ENCODE results near the gene RIC8B. TPM values are rescaled to one million over a fixed set of nuclear protein-coding genes. Genes with fewer than 3 reads are reported as not detected.

RIC8B gene
- total and polyA plus RNA-seq, 2 of the 8 experiments (the other 6 are each of a cell fraction or from before 2014, with no cell fraction given): 8.2 to 25.3 TPM

DNA sequence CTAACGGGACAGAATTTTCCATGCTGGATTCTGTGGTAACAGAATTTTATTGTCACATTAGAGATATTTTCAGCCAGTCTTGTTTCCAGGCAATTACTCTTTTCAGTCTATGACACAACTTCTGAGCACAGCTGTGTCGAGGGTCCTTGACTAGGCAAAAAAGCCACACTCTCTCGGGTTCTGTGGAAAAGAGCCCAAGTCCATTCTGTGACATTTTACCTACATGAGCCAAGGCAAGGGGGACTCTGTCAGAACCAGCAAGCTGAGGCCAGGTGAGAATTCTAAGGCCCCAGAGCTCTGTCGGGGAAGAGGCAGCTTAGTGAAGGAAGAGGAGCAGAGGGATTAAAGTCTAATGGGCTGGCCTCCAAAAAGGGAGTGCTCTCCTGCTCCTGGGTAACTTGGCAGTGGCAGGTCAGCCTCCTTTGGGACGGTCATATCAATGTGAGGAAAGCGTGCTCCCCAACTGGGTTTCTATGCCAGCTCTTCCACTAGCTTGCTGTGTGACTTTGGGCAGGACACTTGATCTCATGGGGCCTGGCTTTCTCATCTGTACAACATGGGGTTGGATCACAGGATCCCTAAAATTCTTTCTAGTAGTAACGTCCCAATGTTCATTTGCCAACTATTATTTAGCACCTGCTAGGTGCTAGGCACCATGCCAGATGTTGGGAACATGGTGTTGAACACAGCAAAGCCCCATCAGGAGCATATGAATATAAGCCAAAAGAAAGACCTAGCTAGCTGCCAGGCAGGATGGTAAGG, 16.0 kb upstream of the RIC8B start:
- no peak overlapping the region for H2BK120ac ChIP-seq (replicated peaks; ENCODE audit: low read depth, low read length)
- H3K9ac ChIP-seq (replicated peaks in 1 of 4; ENCODE audit: extremely low read depth in 1 of 4, low read depth in 3 of 4, low read length in 3 of 4): no peak overlapping the region
- 0 out of 2 replicates have a peak overlapping the region, but pooled peaks have one; percentile 31 for H2BK15ac ChIP-seq (ENCODE audit: low read length)
- no peak overlapping the region for H2AFZ ChIP-seq (ENCODE audit: low read length)
- no peak overlapping the region for H4K91ac ChIP-seq (replicated peaks; ENCODE audit: insufficient read length, low read length)
- FAIRE-seq (no peak), DNase-seq (ENCODE audit: low read depth in 1 of 2, low spot score in 2 of 2) (no peak)
- H3K79me2 ChIP-seq (ENCODE audit: control insufficient read depth in 1 of 2, insufficient read depth in 2 of 2, low read length in 2 of 2): no peaks in the 10 kb centered on the region
- no peak overlapping the region for H2BK5ac ChIP-seq (ENCODE audit: low read depth, low read length)
- H2BK12ac ChIP-seq (ENCODE audit: low read depth, low read length): no peak overlapping the region
- ChIA-PET POLR2A (ENCODE audit: partially characterized antibody) (interaction anchor here (0.9 to 1.1 kb wide), 2 partner anchors 10 to 16 kb away, joined by 3 to 4 read pairs; partner anchors contain the start of gene RIC8B), CTCF (ENCODE audit: partially characterized antibody) (interaction anchor here (0.7 to 1.2 kb wide), 4 partner anchors 10 to 49 kb away, joined by 3 to 4 read pairs (median 3); no protein-coding TSS in a partner anchor)
- no peaks in the 10 kb centered on the region for H3K9me3 ChIP-seq (ENCODE audit: insufficient read depth in 2 of 2, low read depth in 1 of 2, low read length in 1 of 2)
- no peak overlapping the region for H3K27ac ChIP-seq (ENCODE audit: low read depth, low read length)
- H3K4me1 ChIP-seq (replicated peaks in 1 of 4; ENCODE audit: control insufficient read depth in 3 of 4, insufficient read depth in 4 of 4, low read length in 3 of 4): peaks cover 0 to 12% (median 9%) of the 10 kb centered on the region in 4 experiments; a peak in 6 of 7 replicates
- TF ChIP-seq, protein P1, sequence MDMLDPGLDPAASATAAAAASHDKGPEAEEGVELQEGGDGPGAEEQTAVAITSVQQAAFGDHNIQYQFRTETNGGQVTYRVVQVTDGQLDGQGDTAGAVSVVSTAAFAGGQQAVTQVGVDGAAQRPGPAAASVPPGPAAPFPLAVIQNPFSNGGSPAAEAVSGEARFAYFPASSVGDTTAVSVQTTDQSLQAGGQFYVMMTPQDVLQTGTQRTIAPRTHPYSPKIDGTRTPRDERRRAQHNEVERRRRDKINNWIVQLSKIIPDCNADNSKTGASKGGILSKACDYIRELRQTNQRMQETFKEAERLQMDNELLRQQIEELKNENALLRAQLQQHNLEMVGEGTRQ (IDR thresholded peaks at IDR 0.05; ENCODE audit: low read length): no peak
- TF ChIP-seq SAP30 (IDR thresholded peaks at IDR 0.05; ENCODE audit: insufficient read depth, insufficient replicate concordance, low read length) (no peak), POU5F1 (IDR thresholded peaks at IDR 0.05; ENCODE audit: low read depth, low read length) (no peak), EGR1 (IDR thresholded peaks at IDR 0.05; ENCODE audit: borderline replicate concordance, low read depth, low read length) (no peak), SUZ12 (IDR thresholded peaks at IDR 0.05; ENCODE audit: low read length) (no peak), CTCF (IDR thresholded peaks at IDR 0.05; ENCODE audit: control extremely low read depth in 1 of 3, insufficient read depth in 1 of 3, low read depth in 1 of 3, low read length in 3 of 3) (no peak), RFX5 (IDR thresholded peaks at IDR 0.05; ENCODE audit: borderline replicate concordance, low read depth, low read length) (no peak), SIRT6 (IDR thresholded peaks at IDR 0.05; ENCODE audit: low read length) (no peak)
- no peak overlapping the region for H3K4me2 ChIP-seq (ENCODE audit: insufficient read depth in 1 of 2, low read depth in 2 of 2, low read length in 2 of 2)
- no peaks in the 10 kb centered on the region for H3K36me3 ChIP-seq (ENCODE audit: control insufficient read depth in 2 of 4, insufficient read depth in 4 of 4, low read length in 3 of 4)
- H3K4ac ChIP-seq (replicated peaks; ENCODE audit: insufficient read length, low read depth, low read length): no peak overlapping the region
- H4K20me1 ChIP-seq (replicated peaks in 1 of 2; ENCODE audit: control insufficient read depth in 1 of 2, insufficient read depth in 2 of 2, low read length in 2 of 2): no peaks in the 10 kb centered on the region
- no peaks in the 10 kb centered on the region for H3K79me1 ChIP-seq (ENCODE audit: low read depth, low read length)
- H3K23me2 ChIP-seq (ENCODE audit: low read depth, low read length): no peaks in the 10 kb centered on the region
- no peak overlapping the region for H3K18ac ChIP-seq (ENCODE audit: extremely low read depth, low read length)
- H2BK20ac ChIP-seq (ENCODE audit: low read length): 0 out of 2 replicates have a peak overlapping the region, but pooled peaks have one; percentile 24
- 91% methylated on average over 7 of the region's 7 CpGs; no CpG with 5 or more reads in 1 of the 2 experiments for WGBS, 2 experiments (ENCODE audit: extremely low coverage in 1 of 2, insufficient coverage in 1 of 2, insufficient read length in 1 of 2, insufficient replicate concordance in 2 of 2, low coverage in 1 of 2, low lambda C conversion rate in 2 of 2, missing lambda C conversion rate in 1 of 2)
- no peak overlapping the region for H3K4me3 ChIP-seq (ENCODE audit: extremely low read depth in 1 of 4, insufficient read depth in 2 of 4, low read depth in 3 of 4, low read length in 4 of 4)
- no peak overlapping the region for H4K5ac ChIP-seq (ENCODE audit: insufficient read length, low read depth, low read length)
- H2AK5ac ChIP-seq (ENCODE audit: low read depth, low read length): no peak overlapping the region
- H4K8ac ChIP-seq (ENCODE audit: extremely low read depth, insufficient read depth, low read length): no peak overlapping the region
- no peak overlapping the region for H3K23ac ChIP-seq (ENCODE audit: insufficient read length)
- H3K56ac ChIP-seq (replicated peaks; ENCODE audit: insufficient read length, low read depth, low read length): no peak overlapping the region
- no peaks in the 10 kb centered on the region for H3K27me3 ChIP-seq (replicated peaks in 1 of 4; ENCODE audit: control insufficient read depth in 3 of 4, extremely low read depth in 1 of 4, insufficient read depth in 3 of 4, low read length in 3 of 4)
- H3K14ac ChIP-seq (ENCODE audit: insufficient read length): no peak overlapping the region
